ENCODE results near the gene TRAF3.

- TF ChIP-seq, protein P1, sequence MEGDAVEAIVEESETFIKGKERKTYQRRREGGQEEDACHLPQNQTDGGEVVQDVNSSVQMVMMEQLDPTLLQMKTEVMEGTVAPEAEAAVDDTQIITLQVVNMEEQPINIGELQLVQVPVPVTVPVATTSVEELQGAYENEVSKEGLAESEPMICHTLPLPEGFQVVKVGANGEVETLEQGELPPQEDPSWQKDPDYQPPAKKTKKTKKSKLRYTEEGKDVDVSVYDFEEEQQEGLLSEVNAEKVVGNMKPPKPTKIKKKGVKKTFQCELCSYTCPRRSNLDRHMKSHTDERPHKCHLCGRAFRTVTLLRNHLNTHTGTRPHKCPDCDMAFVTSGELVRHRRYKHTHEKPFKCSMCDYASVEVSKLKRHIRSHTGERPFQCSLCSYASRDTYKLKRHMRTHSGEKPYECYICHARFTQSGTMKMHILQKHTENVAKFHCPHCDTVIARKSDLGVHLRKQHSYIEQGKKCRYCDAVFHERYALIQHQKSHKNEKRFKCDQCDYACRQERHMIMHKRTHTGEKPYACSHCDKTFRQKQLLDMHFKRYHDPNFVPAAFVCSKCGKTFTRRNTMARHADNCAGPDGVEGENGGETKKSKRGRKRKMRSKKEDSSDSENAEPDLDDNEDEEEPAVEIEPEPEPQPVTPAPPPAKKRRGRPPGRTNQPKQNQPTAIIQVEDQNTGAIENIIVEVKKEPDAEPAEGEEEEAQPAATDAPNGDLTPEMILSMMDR (IDR thresholded peaks at IDR 0.05 in 4 of 5, conservative IDR thresholded peaks at IDR 0.05 in 1 of 5), result no peak
- TF ChIP-seq POLR2A (IDR thresholded peaks at IDR 0.05), result no peak
Observed at GRCh38 chr14:102929241-102930137, 152.2 kb downstream of the TRAF3 start.
